Stimulated activated CD8-positive, alpha-beta memory T cell treated with anti-CD3 and anti-CD28 coated beads, Interleukin-7, amount 100 ng/mL, for 1 hour (primary cell): ENCODE measurements around the gene ALPP.
"Not testable (repeated sequence)": the region's sequence is repeated elsewhere in the genome, so short reads cannot be mapped to it uniquely, and the experiment has no call there.

Experiments used
- DNase-seq, 2 donors: peaks; one replicate each; pipeline ENCODE4 v3.0.0-alpha.2; 2020; ENCODE audit warnings: low read depth in 2 of 2

ALPP gene

GRCh38 chr2:232341061-232341738 lies 37.4 kb upstream of the ALPP start:
- DNase-seq: no peak

- no peak for DNase-seq
Observed at GRCh38 chr2:232341739-232342126, 36.8 kb upstream of the ALPP start.

- DNase-seq: no peak
Observed at GRCh38 chr2:232342635-232343565, 35.7 kb upstream of the ALPP start.

GRCh38 chr2:232343821-232344220 lies 34.7 kb upstream of the ALPP start:
- DNase-seq: no peak

- DNase-seq: no peak
Observed at GRCh38 chr2:232345251-232345650, 33.3 kb upstream of the ALPP start.

- DNase-seq: no peak
Observed at GRCh38 chr2:232347369-232347768, 31.2 kb upstream of the ALPP start.

GRCh38 chr2:232348936-232349335 lies 29.6 kb upstream of the ALPP start:
- DNase-seq: no peak

- no peak for DNase-seq
Observed at GRCh38 chr2:232349546-232349945, 29.0 kb upstream of the ALPP start.

- DNase-seq: no peak
Observed at GRCh38 chr2:232349946-232350635, 28.5 kb upstream of the ALPP start.

- no peak for DNase-seq
Observed at GRCh38 chr2:232350804-232351685, 27.5 kb upstream of the ALPP start.

- no peak for DNase-seq
Observed at GRCh38 chr2:232351686-232352510, 26.7 kb upstream of the ALPP start.

- no peak for DNase-seq
Observed at GRCh38 chr2:232352511-232353091, 25.9 kb upstream of the ALPP start.

- no peak for DNase-seq
Observed at GRCh38 chr2:232353096-232353495, 25.5 kb upstream of the ALPP start.

GRCh38 chr2:232353660-232354059 lies 24.9 kb upstream of the ALPP start:
- no peak for DNase-seq

- DNase-seq: no peak
Observed at GRCh38 chr2:232354069-232354468, 24.5 kb upstream of the ALPP start.

GRCh38 chr2:232361646-232362045 lies 16.9 kb upstream of the ALPP start:
- DNase-seq: no peak

GRCh38 chr2:232362174-232362900 lies 16.2 kb upstream of the ALPP start:
- DNase-seq: no peak

- DNase-seq: not testable (repeated sequence)
Observed at GRCh38 chr2:232363064-232363783, 15.3 kb upstream of the ALPP start.
